A549 (cell line): ENCODE data around the gene GUF1. TPM values are rescaled to one million over a fixed set of nuclear protein-coding genes. Genes with fewer than 3 reads are reported as not detected.

Experiments
- ATAC-seq, 2 experiments: fragments of 200-7000 bp in 1 of 2; fragments of >200 bp in 1 of 2; cut with Nextera tagmentation in 1 of 2; cut with Tn5 transposase in 1 of 2; 3 replicates each; pipeline versions ENCODE4 v1.8.0 to v1.9.1; 2018 to 2020; ENCODE audit warnings: mild to moderate bottlenecking in 1 of 2, moderate library complexity in 1 of 2
- CTCF ChIA-PET: fragments of 300-600 bp; sonication (Branson Sonifier 250); formaldehyde crosslinking; extraction: SDS; loops from one replicate; lab custom pipeline; 2021; ENCODE audit warnings: antibody characterized with exemption, inconsistent platforms; lab: Yijun Ruan, JAX
- POLR2A ChIA-PET: fragments of 350-600 bp; formaldehyde crosslinking; extraction: SDS; loops from one replicate; lab custom pipeline; 2021; ENCODE audit warnings: antibody characterized with exemption, inconsistent platforms; lab: Yijun Ruan, JAX
- DNase-seq, 2 experiments: peaks; one replicate each; pipeline versions ENCODE4 v3.0.0 to v3.0.0-alpha.2; 2011 to 2016; ENCODE audit warnings: low read depth in 1 of 2, low spot score in 1 of 2
- FAIRE-seq: peaks from 2 replicates; lab custom pipeline; 2011; peaks lifted over from hg19 to GRCh38; lab: Jason Lieb, UNC
- H3K27ac ChIP-seq, 2 experiments: fragments of >200 bp; sonication (Bioruptor Twin); formaldehyde crosslinking; 3 replicates each; pipeline ENCODE4 v1.5.1; 2016 to 2017
- H3K4me1 ChIP-seq: fragments of >200 bp; sonication (Bioruptor Twin); formaldehyde crosslinking; 3 replicates; pipeline ENCODE4 v1.6.1; 2016
- H3K4me2 ChIP-seq: fragments of >200 bp; sonication (Bioruptor Twin); formaldehyde crosslinking; 3 replicates; pipeline ENCODE4 v1.6.1; 2016
- H3K4me3 ChIP-seq: fragments of >200 bp; sonication (Bioruptor Twin); formaldehyde crosslinking; 3 replicates; pipeline ENCODE4 v1.5.1; 2016
- H3K9me3 ChIP-seq: fragments of >200 bp; sonication (Bioruptor Twin); formaldehyde crosslinking; 3 replicates; pipeline ENCODE4 v1.6.1; 2016
- CBX2 ChIP-seq: fragments of 200-600 bp; sonication (generic); IDR thresholded peaks from 2 replicates; pipeline ENCODE4 v1.6.1; 2016; ENCODE audit warnings: low read depth, mild to moderate bottlenecking, borderline replicate concordance
- CBX8 ChIP-seq: fragments of 200-600 bp; sonication (generic); IDR thresholded peaks from 2 replicates; pipeline ENCODE4 v1.6.1; 2016
- FOSB ChIP-seq: fragments of 250-450 bp; sonication (Bioruptor Pico); IDR thresholded peaks from 2 replicates; pipeline ENCODE4 v1.5.0; 2020; ENCODE audit warnings: mild to moderate bottlenecking, moderate library complexity
- GATA3 ChIP-seq: IDR thresholded peaks from 2 replicates; pipeline ENCODE4 v1.6.1; 2012; ENCODE audit warnings: borderline replicate concordance
- HEYL ChIP-seq: fragments of 250-450 bp; sonication (Bioruptor Pico); IDR thresholded peaks from 2 replicates; pipeline ENCODE4 v1.8.0; 2021; ENCODE audit warnings: mild to moderate bottlenecking, moderate library complexity
- HOXA7 ChIP-seq: fragments of 250-450 bp; sonication (Bioruptor Pico); IDR thresholded peaks from 2 replicates; pipeline ENCODE4 v1.5.0; 2020; ENCODE audit warnings: mild to moderate bottlenecking, moderate library complexity
- JUNB ChIP-seq: fragments of >200 bp; sonication (Bioruptor Twin); formaldehyde crosslinking; IDR thresholded peaks from 2 replicates; pipeline ENCODE4 v1.6.1; 2016
- KDM1A ChIP-seq: fragments of 200-600 bp; sonication (generic); IDR thresholded peaks from 2 replicates; pipeline ENCODE4 v1.6.1; 2016; ENCODE audit warnings: low read depth, mild to moderate bottlenecking
- KDM5A ChIP-seq: fragments of 200-600 bp; sonication (generic); IDR thresholded peaks from 2 replicates; pipeline ENCODE4 v1.6.1; 2016; ENCODE audit warnings: antibody characterized with exemption, mild to moderate bottlenecking
- MAZ ChIP-seq: fragments of 150-350 bp; IDR thresholded peaks from 2 replicates; pipeline ENCODE4 v1.6.1; 2014; ENCODE audit warnings: antibody characterized with exemption, low read depth, low read length, borderline replicate concordance
- NFE2L2 ChIP-seq: fragments of 150-350 bp; conservative IDR thresholded peaks from 2 replicates; pipeline ENCODE4 v1.6.1; 2014; ENCODE audit warnings: low read length
- POLR2AphosphoS2 ChIP-seq: conservative IDR thresholded peaks from 2 replicates; pipeline ENCODE4 v1.6.1; 2012; ENCODE audit warnings: low read length, improper control_type of control experiment, inconsistent platforms
- RAD21 ChIP-seq, 2 experiments: fragments of >200 bp in 1 of 2; sonication (Bioruptor Twin) in 1 of 2; formaldehyde crosslinking in 1 of 2; IDR thresholded peaks in 1 of 2; conservative IDR thresholded peaks in 1 of 2; 2 replicates in 1 of 2; 3 replicates in 1 of 2; pipeline ENCODE4 v1.6.1; 2012 to 2018; ENCODE audit warnings: inconsistent platforms in 1 of 2
- RARB ChIP-seq: fragments of 250-450 bp; sonication (Bioruptor Pico); IDR thresholded peaks from 2 replicates; pipeline ENCODE4 v1.8.0; 2021; ENCODE audit warnings: mild to moderate bottlenecking, moderate library complexity
- RCOR1 ChIP-seq: fragments of 150-350 bp; IDR thresholded peaks from 2 replicates; pipeline ENCODE4 v1.6.1; 2014; ENCODE audit warnings: antibody characterized with exemption, low read length, low read depth
- RFX5 ChIP-seq: fragments of 450-650 bp; IDR thresholded peaks from 2 replicates; pipeline ENCODE4 v1.7.1; 2014; ENCODE audit warnings: antibody characterized with exemption, mild to moderate bottlenecking, moderate library complexity
- RNF2 ChIP-seq: fragments of 200-600 bp; sonication (generic); IDR thresholded peaks from 2 replicates; pipeline ENCODE4 v1.6.1; 2016; ENCODE audit warnings: low read depth, mild to moderate bottlenecking, antibody characterized with exemption, moderate library complexity, borderline replicate concordance
- TP53 ChIP-seq: fragments of 250-450 bp; sonication (Bioruptor Pico); IDR thresholded peaks from 2 replicates; pipeline ENCODE4 v1.5.0; 2021; ENCODE audit warnings: mild to moderate bottlenecking, moderate library complexity
- ZC3H11A ChIP-seq: fragments of 450-650 bp; IDR thresholded peaks from 2 replicates; pipeline ENCODE4 v1.6.1; 2014; ENCODE audit warnings: antibody characterized with exemption, mild to moderate bottlenecking
- ZNF302 ChIP-seq: fragments of 250-450 bp; sonication (Bioruptor Pico); IDR thresholded peaks from 2 replicates; pipeline ENCODE4 v1.9.0; 2021; ENCODE audit warnings: inconsistent platforms, mild to moderate bottlenecking, moderate library complexity
- WGBS: methylation state at CpG from one replicate; pipeline ENCODE4 v1.1.6; 2017; ENCODE audit errors: missing lambda C conversion rate; 5-methylcytosine and 5-hydroxymethylcytosine counted together
- polyA plus RNA-seq, 4 experiments: library from polyadenylated mRNA; depleted of rRNA in 3 of 4; stranded (reverse); fragments of >200 nt; fragmentation: RNase III in 1 of 4; extraction: RNeasy Plus Mini Kit Qiagen cat#74134 plus additional on column Dnase treatment in 1 of 4; gene quantifications; 2 replicates in 3 of 4; 3 replicates in 1 of 4; pipeline ENCODE4 v1.2.3, GENCODE V29; 2011 to 2017
- TF ChIP-seq, protein P1 (sequence below): IDR thresholded peaks from 2 replicates; pipeline ENCODE4 v1.6.1; 2012
- TF ChIP-seq, protein P2 (sequence below): fragments of 250-450 bp; sonication (Bioruptor Pico); IDR thresholded peaks from 2 replicates; pipeline ENCODE4 v1.5.0; 2020; ENCODE audit warnings: low read depth, mild to moderate bottlenecking, moderate library complexity
- TF ChIP-seq, protein P3 (sequence below): fragments of >200 bp; sonication (Bioruptor Twin); formaldehyde crosslinking; IDR thresholded peaks from 2 replicates; pipeline ENCODE4 v1.6.1; 2016
- TF ChIP-seq, protein P4 (sequence below): fragments of 450-650 bp; IDR thresholded peaks from 2 replicates; pipeline ENCODE4 v1.6.1; 2014; ENCODE audit warnings: antibody characterized with exemption
- TF ChIP-seq, protein P5 (sequence below): fragments of >200 bp; sonication (Bioruptor Twin); formaldehyde crosslinking; IDR thresholded peaks from 3 replicates; pipeline ENCODE4 v1.5.1; 2016

Gene GUF1
- polyA plus RNA-seq, 2 of the 4 experiments (the other 2 are of a cell fraction), result 9.9 to 23.5 TPM

DNA sequence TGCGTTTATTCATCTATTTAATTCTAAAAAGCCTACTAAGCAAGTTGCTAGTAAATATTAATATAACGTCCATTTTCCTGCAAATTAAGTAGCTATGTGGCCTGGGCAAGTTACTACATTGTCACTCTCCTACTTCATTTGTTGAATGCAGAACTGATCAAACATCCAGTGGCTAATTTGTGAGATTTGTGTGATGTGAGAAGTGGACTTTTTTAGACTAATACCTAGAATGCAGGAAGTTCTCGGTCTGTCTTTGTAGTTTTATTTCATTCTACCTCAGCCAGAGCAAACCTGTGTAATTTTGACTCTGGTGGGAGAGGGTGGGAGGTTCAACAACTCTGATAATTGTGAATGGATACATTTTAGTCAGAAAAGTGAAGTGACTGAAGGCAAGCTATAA lies 840 bp downstream of the GUF1 start:
- peak overlapping the region; percentile 61 for H3K4me3 ChIP-seq
- FAIRE-seq, result no peak
- CTCF ChIA-PET, result no interaction called here
- TF ChIP-seq NFE2L2, result no peak
- TF ChIP-seq, protein P1, sequence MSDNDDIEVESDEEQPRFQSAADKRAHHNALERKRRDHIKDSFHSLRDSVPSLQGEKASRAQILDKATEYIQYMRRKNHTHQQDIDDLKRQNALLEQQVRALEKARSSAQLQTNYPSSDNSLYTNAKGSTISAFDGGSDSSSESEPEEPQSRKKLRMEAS, result no peak
- TF ChIP-seq CBX8, result no peak
- TF ChIP-seq, all 56 proteins: peak for 0
- peak overlapping the region; percentile 92 to 95 for H3K27ac ChIP-seq
- WGBS, result 0% methylated on average over 3 of the region's 3 CpGs
- no peaks in the 10 kb centered on the region for H3K9me3 ChIP-seq
- POLR2A ChIA-PET, result no interaction called here
- peaks cover 15% of the 10 kb centered on the region for H3K4me1 ChIP-seq
- ATAC-seq, result no peak
- no peak for DNase-seq
- peak overlapping the region; percentile 85 for H3K4me2 ChIP-seq

DNA sequence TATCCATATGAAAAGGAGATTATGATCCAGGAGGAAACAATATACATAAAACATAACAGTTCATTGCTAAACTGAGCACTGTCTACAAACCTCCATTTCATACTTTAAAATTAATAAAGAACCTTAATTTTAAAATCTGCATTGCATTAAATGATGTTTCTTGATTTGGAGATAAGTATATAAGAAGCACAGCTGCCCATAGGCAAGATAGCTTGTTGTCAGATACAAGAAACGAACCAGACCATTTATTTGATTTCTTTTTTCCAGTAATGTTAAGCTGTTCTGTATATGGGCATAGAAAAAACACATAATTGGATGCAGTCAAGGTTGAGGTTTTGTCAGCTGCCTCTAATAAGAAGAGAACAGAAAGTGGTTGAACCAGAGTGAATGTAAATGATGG lies 6.4 kb downstream of the GUF1 start:
- Histone ChIP-seq H3K4me1 (peaks cover 15% of the 10 kb centered on the region), H3K4me3 (no peak overlapping the region), H3K27ac (no peak overlapping the region), H3K9me3 (no peaks in the 10 kb centered on the region), H3K4me2 (no peak overlapping the region)
- 88% methylated on average over 1 of the region's 1 CpG for whole genome bisulfite sequencing
- CTCF ChIA-PET, result no interaction called here
- FAIRE-seq, result no peak
- no peak for TF ChIP-seq FOSB (CRISPR knock-in tag)
- TF ChIP-seq ZC3H11A, result no peak
- TF ChIP-seq GATA3, result no peak
- TF ChIP-seq RARB, result no peak
- no peak for TF ChIP-seq JUNB
- TF ChIP-seq, protein P2, sequence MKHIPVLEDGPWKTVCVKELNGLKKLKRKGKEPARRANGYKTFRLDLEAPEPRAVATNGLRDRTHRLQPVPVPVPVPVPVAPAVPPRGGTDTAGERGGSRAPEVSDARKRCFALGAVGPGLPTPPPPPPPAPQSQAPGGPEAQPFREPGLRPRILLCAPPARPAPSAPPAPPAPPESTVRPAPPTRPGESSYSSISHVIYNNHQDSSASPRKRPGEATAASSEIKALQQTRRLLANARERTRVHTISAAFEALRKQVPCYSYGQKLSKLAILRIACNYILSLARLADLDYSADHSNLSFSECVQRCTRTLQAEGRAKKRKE (CRISPR knock-in tag), result no peak
- TF ChIP-seq CBX2, result no peak
- TF ChIP-seq RCOR1, result no peak
- TF ChIP-seq KDM5A, result no peak
- TF ChIP-seq, protein P3, sequence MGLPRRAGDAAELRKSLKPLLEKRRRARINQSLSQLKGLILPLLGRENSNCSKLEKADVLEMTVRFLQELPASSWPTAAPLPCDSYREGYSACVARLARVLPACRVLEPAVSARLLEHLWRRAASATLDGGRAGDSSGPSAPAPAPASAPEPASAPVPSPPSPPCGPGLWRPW, result no peak
- POLR2A ChIA-PET, result no interaction called here
- no peak for DNase-seq
- ATAC-seq, result no peak

DNA sequence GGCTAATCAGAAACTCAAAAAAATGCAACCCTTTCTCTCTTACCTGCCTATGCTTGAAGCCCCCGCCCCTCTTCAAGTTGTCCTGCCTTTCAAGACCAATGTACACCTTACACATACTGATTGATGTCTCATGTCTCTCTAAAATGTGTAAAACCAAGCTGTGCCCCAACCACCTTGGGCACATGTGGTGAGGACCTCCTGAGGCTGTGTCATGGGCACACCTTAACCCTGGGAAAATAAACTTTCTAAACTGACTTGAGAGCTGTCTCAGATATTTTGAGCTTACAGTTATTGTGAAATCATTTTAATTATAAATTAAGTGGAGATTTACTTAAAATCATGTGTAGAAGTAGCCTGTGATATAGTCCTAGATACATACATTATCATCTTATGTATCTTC lies 22.2 kb downstream of the GUF1 start:
- Histone ChIP-seq H3K27ac (no peak overlapping the region), H3K4me2 (no peak overlapping the region), H3K9me3 (no peaks in the 10 kb centered on the region), H3K4me3 (no peak overlapping the region), H3K4me1 (no peaks in the 10 kb centered on the region)
- no peak for ATAC-seq
- CTCF ChIA-PET, result no interaction called here
- no peak for FAIRE-seq
- no peak for DNase-seq
- 91% methylated on average over 1 of the region's 1 CpG for WGBS
- POLR2A ChIA-PET, result no interaction called here
- TF ChIP-seq, protein P3, result no peak
- no peak for TF ChIP-seq HEYL
- TF ChIP-seq, protein P4, sequence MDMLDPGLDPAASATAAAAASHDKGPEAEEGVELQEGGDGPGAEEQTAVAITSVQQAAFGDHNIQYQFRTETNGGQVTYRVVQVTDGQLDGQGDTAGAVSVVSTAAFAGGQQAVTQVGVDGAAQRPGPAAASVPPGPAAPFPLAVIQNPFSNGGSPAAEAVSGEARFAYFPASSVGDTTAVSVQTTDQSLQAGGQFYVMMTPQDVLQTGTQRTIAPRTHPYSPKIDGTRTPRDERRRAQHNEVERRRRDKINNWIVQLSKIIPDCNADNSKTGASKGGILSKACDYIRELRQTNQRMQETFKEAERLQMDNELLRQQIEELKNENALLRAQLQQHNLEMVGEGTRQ, result no peak
- no peak for TF ChIP-seq KDM1A
- no peak for TF ChIP-seq ZNF302
- TF ChIP-seq, protein P5, sequence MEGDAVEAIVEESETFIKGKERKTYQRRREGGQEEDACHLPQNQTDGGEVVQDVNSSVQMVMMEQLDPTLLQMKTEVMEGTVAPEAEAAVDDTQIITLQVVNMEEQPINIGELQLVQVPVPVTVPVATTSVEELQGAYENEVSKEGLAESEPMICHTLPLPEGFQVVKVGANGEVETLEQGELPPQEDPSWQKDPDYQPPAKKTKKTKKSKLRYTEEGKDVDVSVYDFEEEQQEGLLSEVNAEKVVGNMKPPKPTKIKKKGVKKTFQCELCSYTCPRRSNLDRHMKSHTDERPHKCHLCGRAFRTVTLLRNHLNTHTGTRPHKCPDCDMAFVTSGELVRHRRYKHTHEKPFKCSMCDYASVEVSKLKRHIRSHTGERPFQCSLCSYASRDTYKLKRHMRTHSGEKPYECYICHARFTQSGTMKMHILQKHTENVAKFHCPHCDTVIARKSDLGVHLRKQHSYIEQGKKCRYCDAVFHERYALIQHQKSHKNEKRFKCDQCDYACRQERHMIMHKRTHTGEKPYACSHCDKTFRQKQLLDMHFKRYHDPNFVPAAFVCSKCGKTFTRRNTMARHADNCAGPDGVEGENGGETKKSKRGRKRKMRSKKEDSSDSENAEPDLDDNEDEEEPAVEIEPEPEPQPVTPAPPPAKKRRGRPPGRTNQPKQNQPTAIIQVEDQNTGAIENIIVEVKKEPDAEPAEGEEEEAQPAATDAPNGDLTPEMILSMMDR, result no peak
- no peak for TF ChIP-seq POLR2AphosphoS2
- TF ChIP-seq CBX2, result no peak
- TF ChIP-seq HOXA7 (CRISPR knock-in tag), result no peak
- no peak for TF ChIP-seq RARB
- no peak for TF ChIP-seq RNF2
- TF ChIP-seq RFX5, result no peak
- no peak for TF ChIP-seq FOSB (CRISPR knock-in tag)
- TF ChIP-seq MAZ, result no peak
- no peak for TF ChIP-seq RAD21 (conservative IDR thresholded peaks at IDR 0.05 in 1 of 2, IDR thresholded peaks at IDR 0.05 in 1 of 2)
- no peak for TF ChIP-seq GATA3
- TF ChIP-seq TP53, result no peak
